Activated CD4-positive, alpha-beta T cell treated with anti-CD3 and anti-CD28 coated beads, Interleukin-2, amount 50 U/mL, for 1 hour (primary cell): ENCODE results near the gene GCSAM.

Experiments used
- DNase-seq: peaks from one replicate; pipeline ENCODE4 v3.0.0-alpha.2; 2020

Gene GCSAM, protein sequence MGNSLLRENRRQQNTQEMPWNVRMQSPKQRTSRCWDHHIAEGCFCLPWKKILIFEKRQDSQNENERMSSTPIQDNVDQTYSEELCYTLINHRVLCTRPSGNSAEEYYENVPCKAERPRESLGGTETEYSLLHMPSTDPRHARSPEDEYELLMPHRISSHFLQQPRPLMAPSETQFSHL

DNA sequence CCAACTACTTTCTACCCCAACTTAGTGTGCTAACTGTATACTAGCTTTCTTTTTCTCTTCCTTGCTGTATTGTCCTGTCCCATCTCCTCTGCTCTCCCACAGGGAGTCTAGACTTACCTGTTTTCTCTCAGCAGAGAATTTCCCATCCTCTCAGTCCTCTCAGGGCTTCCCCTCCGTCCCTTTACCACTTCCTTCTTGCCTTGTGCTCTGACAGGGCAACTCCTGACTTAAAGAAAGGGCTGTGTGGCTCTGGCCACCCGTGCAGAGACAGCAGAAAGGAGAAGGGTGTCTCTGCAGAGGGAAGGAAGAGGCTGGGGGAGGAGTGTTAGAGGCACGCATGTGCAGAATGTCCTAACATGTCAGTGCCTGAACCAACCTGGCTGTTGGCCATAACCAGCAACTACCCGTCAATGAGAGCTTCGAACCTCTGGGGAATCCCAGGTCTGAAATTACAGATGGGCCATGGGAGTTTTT is at the start of gene GCSAM:
TSS of gene GCSAM (minus strand) at position 274 of the 474 bp plus-strand sequence. CDS start at position 146, 128 bp downstream.
- DNase-seq, result peak; percentile 68

GRCh38 chr3:112175646-112176045 is 42.6 kb upstream of the GCSAM start:
- no peak for DNase-seq

- no peak for DNase-seq
These were observed 42.0 kb upstream of the GCSAM start for GRCh38 chr3:112175037-112175436.

GRCh38 chr3:112171144-112171543 is 38.1 kb upstream of the GCSAM start:
- DNase-seq, result no peak

- no peak for DNase-seq
These were observed 37.0 kb upstream of the GCSAM start for GRCh38 chr3:112170046-112170445.

- DNase-seq, result no peak
These were observed 34.7 kb upstream of the GCSAM start for GRCh38 chr3:112167758-112168157.

GRCh38 chr3:112149136-112149535 is 16.1 kb upstream of the GCSAM start:
- no peak for DNase-seq

DNA sequence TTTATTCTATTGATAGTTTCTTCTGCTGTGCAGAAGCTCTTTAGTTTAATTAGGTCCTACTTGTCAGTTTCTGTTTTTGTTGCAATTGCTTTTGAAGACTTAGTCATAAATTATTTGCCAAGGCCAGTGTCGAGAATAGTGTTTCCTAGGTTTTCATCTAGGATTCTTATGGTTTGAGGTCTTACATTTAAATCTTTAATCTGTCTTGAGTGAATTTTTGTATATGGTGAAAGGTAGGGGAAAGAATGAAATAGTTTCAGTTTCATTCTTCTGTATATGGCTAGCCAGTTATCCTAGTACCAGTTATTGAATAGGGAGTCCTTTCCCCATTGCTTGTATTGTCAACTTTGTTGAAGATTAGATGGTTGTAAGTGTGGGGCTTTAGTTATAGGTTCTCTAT is 10.6 kb upstream of the GCSAM start:
- DNase-seq, result no peak

- DNase-seq, result no peak
These were observed 10.2 kb upstream of the GCSAM start for GRCh38 chr3:112143251-112143650.

DNA sequence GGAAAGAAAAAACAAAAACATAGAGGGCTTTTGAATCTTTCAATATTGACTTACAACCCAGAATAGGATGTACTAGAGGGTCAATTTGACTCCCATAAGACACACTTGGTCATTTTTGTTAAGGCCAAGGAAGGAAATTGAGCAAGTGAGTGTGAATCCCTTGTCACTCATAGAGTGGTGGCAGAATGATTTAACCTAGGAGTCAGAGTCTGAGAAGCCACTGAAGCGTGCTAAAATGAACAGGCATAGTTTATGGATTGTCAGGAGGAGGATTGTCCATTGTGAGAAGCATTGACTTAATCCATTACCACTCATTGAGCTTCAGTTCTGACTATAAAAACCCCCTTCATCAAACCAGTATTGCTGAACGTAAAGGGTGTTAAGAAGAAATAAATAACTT is 8.2 kb upstream of the GCSAM start:
- no peak for DNase-seq

DNA sequence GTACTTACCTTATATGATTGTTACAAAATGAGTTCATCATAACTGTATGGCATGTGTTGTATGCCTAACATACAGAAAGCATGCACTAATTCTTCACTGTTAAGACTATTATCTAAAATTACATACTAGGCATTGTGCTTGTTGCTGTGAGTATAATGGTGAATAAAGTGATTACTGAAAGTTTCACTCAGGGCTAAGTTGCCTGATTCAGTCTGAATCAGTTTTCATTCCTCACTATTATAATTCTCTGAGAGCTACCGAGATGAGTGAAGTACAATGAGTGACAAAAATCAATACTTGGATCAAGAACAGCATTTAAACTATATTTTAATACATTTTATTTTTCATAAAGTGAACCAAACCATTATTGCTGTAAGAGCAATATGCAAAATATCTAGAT is 7.5 kb upstream of the GCSAM start:
- no peak for DNase-seq

DNA sequence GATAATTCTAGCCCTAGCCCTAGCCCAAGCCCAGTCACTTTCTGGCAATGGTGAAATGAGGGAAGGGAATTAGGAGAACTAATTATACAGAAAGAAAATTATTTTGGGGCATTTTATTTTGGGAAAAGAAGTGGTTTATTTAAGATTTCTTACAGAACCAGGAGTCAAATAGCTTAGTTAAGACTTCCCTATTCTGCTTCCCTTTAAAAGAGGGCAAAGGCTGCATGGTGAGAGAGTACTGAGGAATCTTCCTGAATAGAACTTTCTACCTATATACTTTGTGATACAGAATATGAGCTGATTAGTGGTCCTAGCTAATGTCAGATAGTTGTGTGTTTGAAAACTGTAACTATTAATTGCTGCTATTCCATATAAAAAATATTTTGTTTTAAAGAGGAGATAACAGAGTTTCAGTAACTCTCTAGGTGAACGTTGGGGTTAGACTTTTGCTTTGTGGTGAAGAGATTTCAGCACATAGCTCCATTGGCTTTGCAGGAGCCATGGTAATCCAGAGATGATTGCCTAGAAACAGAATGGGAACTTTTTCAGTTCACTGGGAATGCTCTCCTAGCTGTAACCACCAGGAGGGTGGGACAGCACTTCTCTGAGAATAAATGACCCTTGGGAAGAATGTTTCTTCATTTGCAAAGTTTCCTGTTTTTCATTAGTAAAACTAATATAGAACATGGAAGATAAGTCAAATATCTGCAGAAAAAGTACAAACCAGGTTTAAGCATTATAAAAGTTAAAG is 5.3 kb upstream of the GCSAM start:
- no peak for DNase-seq

- no peak for DNase-seq
These were observed 4.7 kb upstream of the GCSAM start for GRCh38 chr3:112137781-112138180.

- peak; percentile 37 for DNase-seq
These were observed 4.1 kb upstream of the GCSAM start for GRCh38 chr3:112136959-112137693.

GRCh38 chr3:112136046-112136445 is 3.0 kb upstream of the GCSAM start:
- DNase-seq, result no peak

DNA sequence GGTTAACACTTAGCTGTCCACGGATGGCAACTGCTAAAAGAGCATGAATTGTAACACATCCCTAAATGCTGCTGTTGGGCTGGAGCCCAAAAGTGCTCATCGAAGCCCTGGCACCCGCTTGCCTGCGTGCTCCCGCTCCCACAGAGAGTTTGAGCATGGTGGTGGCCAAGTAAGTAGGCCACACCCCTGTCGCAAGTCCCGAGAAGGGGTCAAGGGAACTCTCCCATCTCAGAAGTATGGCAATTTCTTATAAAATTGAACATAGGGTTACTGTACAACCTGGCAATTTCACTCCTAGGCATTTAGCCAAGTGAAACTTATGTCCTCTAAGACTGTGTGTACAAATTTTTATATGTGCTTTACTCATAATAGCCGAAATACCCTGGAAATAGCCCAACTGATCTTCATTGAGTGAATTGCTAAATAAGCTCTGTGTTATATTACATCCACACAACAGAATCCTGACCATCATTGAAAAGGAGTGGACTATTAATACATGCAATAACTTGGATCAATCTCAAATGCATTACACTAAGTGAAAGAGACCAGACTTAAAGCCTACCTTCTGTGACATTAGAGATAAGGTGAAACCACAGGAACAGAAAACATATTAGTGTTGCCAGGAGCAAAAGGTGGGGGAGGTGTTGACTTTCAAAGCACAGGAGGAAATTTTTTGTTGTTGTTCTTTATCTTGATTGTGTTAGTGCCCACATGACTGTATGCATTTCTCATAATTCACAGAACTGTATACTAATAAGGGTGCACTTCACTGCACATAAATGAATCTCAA is 1.5 kb upstream of the GCSAM start:
- DNase-seq, result no peak

DNA sequence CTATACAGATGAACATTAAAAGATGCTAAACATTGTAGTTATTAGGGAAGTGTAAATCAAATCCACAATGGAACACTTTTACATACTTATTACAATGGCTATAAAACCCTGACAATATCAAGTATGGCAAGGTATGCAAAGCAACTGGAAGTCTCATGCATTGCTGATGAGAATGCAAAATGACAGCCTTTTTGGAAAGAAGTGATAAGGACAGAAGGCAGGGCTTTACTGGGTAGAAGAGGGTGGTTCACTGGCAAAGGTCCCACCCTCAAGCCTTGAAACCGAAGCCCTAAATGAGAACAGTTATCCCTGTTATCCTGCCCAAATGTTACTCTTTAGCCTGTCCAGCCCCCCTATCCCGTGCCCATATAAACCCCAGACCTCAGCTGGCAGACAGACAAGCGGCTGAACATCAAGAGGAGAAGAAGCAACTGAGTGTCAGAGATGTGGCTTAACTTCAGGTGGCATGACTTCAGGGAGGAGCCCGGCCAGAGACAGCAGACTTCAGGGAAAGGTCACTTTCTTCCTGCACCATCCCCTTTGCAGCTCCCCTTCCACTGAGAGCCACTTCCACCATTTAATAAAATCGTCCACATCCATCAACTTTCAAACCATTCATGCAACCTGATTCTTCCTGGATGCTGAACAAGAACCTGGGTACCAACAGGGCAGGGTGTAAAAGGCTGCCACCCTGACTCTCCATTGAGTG is 732 bp upstream of the GCSAM start:
- no peak for DNase-seq

DNA sequence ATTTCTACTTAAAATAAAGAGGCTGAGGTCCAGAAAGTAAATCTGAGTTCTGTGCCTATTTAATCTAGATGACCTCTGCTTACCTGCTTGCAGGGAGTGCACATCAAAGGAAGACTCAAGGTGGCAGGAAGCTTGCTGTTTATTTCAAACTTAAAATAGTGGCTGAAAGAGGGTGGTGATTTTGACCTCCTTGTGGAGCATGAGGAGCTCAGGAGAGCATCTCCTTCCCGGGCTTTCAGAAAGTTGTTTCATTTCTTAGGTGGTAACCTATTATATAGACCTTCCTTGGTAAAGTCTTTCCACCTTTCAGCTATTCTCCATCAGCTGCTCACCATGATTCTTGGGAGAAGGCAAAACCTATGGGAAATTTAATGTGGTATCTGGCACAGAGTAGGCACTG is 494 bp downstream of the GCSAM start:
- no peak for DNase-seq

DNA sequence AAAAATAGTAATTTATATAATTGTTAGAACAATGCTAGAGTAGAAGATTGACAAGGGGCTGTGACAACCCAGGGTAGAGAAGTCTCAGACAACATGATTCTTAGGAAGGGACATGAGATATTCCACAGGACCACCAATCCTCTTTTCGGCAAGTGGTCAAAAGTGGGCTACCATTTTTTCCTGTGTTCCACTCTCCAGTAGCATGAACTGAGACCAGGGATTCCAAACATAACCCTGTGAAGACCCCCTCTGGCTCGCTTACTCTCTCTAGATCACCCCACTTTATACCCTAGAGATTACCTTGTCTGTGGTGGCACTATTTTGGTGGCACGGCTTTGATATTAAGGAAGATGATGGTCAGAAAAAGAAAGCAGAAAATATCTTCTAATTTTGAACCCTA is 960 bp downstream of the GCSAM start:
- DNase-seq, result no peak

DNA sequence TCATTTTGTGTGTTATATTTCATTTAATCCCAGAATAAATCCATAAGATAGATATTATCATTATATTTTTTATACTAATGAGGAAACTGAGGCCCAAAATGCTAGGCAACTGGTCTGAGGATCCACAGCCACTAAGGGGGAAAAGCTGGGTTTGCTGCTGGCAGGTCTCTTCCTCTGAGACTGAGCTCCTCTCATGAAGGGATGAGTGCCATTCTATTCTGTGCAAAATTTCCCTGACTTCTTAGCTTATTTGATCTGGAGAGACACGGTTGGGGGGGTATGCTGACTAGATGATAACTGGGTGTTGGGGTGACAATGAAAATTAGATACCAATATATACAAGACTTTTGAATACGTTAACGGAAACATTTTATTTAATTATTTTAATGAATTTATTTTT is 1.9 kb downstream of the GCSAM start:
- no peak for DNase-seq

DNA sequence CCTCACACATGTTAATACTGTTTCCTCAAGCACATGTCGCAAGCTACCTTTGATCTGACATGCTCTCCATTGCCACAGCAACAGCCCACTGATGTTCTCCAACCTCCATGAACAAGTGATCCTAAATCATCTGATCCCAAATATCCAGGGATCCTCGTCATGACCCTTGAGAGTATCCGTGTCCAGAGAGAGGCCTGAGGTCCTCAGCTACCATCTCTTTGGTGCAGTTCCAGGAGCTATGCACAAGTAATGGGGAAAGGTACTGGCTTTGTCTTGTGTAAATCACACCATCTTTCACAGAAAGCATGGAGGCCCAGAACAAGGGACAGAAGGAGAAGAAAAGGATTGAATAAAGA is 2.4 kb downstream of the GCSAM start:
- DNase-seq, result no peak

GRCh38 chr3:112129925-112130637 is 3.0 kb downstream of the GCSAM start:
- no peak for DNase-seq
